ENCODE results near the gene DCN.

- no peak for TF ChIP-seq CTCF (IDR thresholded peaks at IDR 0.05)
- TF ChIP-seq E2F1 (CRISPR knock-in tag; IDR thresholded peaks at IDR 0.05) = no peak
- TF ChIP-seq FOXP1 (CRISPR knock-in tag; IDR thresholded peaks at IDR 0.05; ENCODE audit: borderline replicate concordance) = no peak
- TF ChIP-seq PREB (CRISPR knock-in tag; IDR thresholded peaks at IDR 0.05; ENCODE audit: borderline replicate concordance) = no peak
- no peak for TF ChIP-seq KAT7 (CRISPR knock-in tag; IDR thresholded peaks at IDR 0.05; ENCODE audit: borderline replicate concordance)
- no peak for TF ChIP-seq ETV6 (CRISPR knock-in tag; IDR thresholded peaks at IDR 0.05)
- no peak for TF ChIP-seq MAX (CRISPR knock-in tag; IDR thresholded peaks at IDR 0.05)
- TF ChIP-seq ZNF416 (CRISPR knock-in tag; IDR thresholded peaks at IDR 0.05) = no peak
- TF ChIP-seq PRDM15 (CRISPR knock-in tag; IDR thresholded peaks at IDR 0.05) = no peak
- no peak for TF ChIP-seq FOXK1 (CRISPR knock-in tag; IDR thresholded peaks at IDR 0.05)
- TF ChIP-seq SP1 (CRISPR knock-in tag; conservative IDR thresholded peaks at IDR 0.05) = no peak
Measured at GRCh38 chr12:91173124-91173523, 9.5 kb downstream of the DCN start.

Measured in WTC11 (cell line).